ENCODE data around the gene DBN1. TPM values are rescaled to one million over a fixed set of nuclear protein-coding genes. Genes with fewer than 3 reads are reported as not detected.

Gene DBN1
- total and polyA plus RNA-seq, 10 donors: 6.8 to 26.5 (median 17.0) TPM

- peaks cover 66 to 83% (median 77%) of the 10 kb centered on the region in 6 donors for H3K4me1 ChIP-seq
- H3K4me3 ChIP-seq: peak overlapping the region; percentile 58 to 90 (median 78)
- DNase-seq: peak; percentile 82
- no peaks in the 10 kb centered on the region for H3K27me3 ChIP-seq (replicated peaks in 1 of 7)
- H3K36me3 ChIP-seq: peaks cover 0 to 42% (median 28%) of the 10 kb centered on the region in 6 donors
- TF ChIP-seq POLR2A (IDR thresholded peaks at IDR 0.05): no peak
- no peak for TF ChIP-seq CTCF (IDR thresholded peaks at IDR 0.05 in 8 of 11, conservative IDR thresholded peaks at IDR 0.05 in 3 of 11)
- TF ChIP-seq POLR2AphosphoS5 (IDR thresholded peaks at IDR 0.05): no peak
- intact Hi-C loops (cut with DNase I; ENCODE audit: low total_unique reads): no loop called here
- H3K9me3 ChIP-seq: no peaks in the 10 kb centered on the region
- 31 to 66% (median 49%) methylated on average over 9 to 10 of the region's 10 CpGs for WGBS, 5 donors
- H3K27ac ChIP-seq: peak overlapping the region; percentile 92 to 99 (median 98)
Measured at GRCh38 chr5:177428574-177429217, 44.7 kb downstream of the DBN1 start.

GRCh38 chr5:177427919-177428573, 45.4 kb downstream of the DBN1 start:
- peak; percentile 90 for DNase-seq
- WGBS, 5 donors: 30 to 61% (median 33%) methylated on average over 10 to 11 of the region's 11 CpGs
- Histone ChIP-seq H3K27ac (peak overlapping the region; percentile 92 to 99 (median 98)), H3K4me3 (peak overlapping the region; percentile 58 to 90 (median 78)), H3K27me3 (replicated peaks in 1 of 7) (no peaks in the 10 kb centered on the region), H3K4me1 (peaks cover 62 to 77% (median 71%) of the 10 kb centered on the region in 6 donors), H3K36me3 (peaks cover 0 to 35% (median 21%) of the 10 kb centered on the region in 6 donors), H3K9me3 (no peaks in the 10 kb centered on the region)
- intact Hi-C loops (cut with DNase I; ENCODE audit: low total_unique reads): no loop called here
- TF ChIP-seq POLR2A (IDR thresholded peaks at IDR 0.05) (no peak), CTCF (IDR thresholded peaks at IDR 0.05 in 8 of 11, conservative IDR thresholded peaks at IDR 0.05 in 3 of 11) (peak in 1 of 11 experiments; percentile 8), POLR2AphosphoS5 (IDR thresholded peaks at IDR 0.05) (peak; percentile 24 to 67 (median 56))

GRCh38 chr5:177427211-177427822, 46.1 kb downstream of the DBN1 start:
- WGBS, 5 donors: 1 to 10% (median 5%) methylated on average over 11 of the region's 11 CpGs
- TF ChIP-seq POLR2AphosphoS5 (IDR thresholded peaks at IDR 0.05) (no peak), POLR2A (IDR thresholded peaks at IDR 0.05) (no peak), CTCF (IDR thresholded peaks at IDR 0.05 in 8 of 11, conservative IDR thresholded peaks at IDR 0.05 in 3 of 11) (no peak)
- Histone ChIP-seq H3K27ac (peak overlapping the region; percentile 92 to 99 (median 98)), H3K9me3 (no peaks in the 10 kb centered on the region), H3K27me3 (replicated peaks in 1 of 7) (no peaks in the 10 kb centered on the region), H3K4me1 (peaks cover 55 to 70% (median 64%) of the 10 kb centered on the region in 6 donors), H3K36me3 (peaks cover 0 to 28% (median 14%) of the 10 kb centered on the region in 6 donors), H3K4me3 (peak overlapping the region; percentile 58 to 90 (median 78))
- intact Hi-C loops (cut with DNase I; ENCODE audit: low total_unique reads): no loop called here
- peak; percentile 82 for DNase-seq
